Measurements from ENCODE around the gene HDAC4.

GRCh38 chr2:239202836-239203235 lies 198.0 kb downstream of the HDAC4 start:
- no peak for TF ChIP-seq EP300 (IDR thresholded peaks at IDR 0.05; ENCODE audit: borderline replicate concordance)
- no peak for TF ChIP-seq TCF12 (IDR thresholded peaks at IDR 0.05; ENCODE audit: low read depth)
- TF ChIP-seq MAX (IDR thresholded peaks at IDR 0.05), result no peak

All from Ishikawa (cell line).